Middle frontal gyrus (tissue), 1 donor: ENCODE results near the gene ZNF672.
"Not testable (repeated sequence)": the region's sequence is repeated elsewhere in the genome, so short reads cannot be mapped to it uniquely, and the experiment has no call there.

ENCODE experiments used
- DNase-seq: peaks from one replicate; pipeline ENCODE4 v3.0.0-alpha.2; 2015; ENCODE audit warnings: low spot score; ENCODE audit errors: extremely low spot score

The ZNF672 gene

DNA sequence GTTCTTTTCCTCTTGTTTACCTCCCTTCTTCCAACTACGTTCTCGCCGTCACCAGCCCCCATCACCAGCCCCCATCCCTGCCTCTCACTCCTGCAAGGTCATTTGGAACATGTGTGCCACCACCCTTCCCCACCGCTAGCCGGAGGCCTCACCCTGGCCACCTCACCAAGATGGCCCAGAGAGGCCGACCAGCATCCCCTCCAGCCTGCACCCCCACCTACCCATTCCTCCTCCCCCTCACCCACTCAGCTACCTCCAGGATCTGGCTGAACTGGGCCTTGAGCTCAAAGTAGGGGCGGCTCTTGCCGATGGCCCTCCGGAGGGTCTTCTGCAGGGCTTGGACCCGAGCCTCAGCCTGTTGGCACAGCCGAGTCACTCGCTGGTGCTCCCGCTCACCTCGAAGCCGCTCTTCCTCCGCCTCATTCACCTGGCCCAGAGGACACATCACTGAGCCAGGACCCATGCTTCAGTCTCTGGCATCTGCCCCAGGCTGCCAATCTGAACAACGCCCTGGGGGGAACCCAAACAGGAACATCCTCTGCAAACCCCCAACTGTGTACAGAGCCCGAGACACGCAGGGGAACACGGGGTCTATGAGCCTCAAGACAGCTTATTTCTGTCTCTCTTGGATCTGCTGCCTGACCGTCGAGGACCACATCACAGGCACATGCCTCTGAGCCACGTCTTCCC, 25.1 kb upstream of the ZNF672 start:
- no peak for DNase-seq

DNA sequence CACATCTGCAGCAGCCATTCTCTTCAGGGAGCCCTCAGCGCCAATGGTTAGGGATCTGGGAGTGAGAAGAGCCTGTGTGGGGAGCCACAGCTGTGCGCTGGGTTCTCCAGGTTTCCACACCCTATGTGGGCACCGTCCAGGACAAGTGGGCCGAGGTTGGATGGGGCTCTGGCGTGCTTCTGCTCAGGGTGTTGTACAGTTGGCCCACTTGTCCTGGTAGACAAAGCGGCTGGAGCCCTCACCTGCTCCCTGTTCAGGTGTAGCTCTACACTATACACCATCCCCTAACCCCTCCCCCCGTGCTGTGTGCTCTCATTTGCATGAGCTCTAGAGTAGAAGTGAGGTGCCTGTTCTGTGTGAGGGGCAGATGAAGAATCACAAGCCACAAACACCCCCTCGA, 24.5 kb upstream of the ZNF672 start:
- DNase-seq = no peak

DNA sequence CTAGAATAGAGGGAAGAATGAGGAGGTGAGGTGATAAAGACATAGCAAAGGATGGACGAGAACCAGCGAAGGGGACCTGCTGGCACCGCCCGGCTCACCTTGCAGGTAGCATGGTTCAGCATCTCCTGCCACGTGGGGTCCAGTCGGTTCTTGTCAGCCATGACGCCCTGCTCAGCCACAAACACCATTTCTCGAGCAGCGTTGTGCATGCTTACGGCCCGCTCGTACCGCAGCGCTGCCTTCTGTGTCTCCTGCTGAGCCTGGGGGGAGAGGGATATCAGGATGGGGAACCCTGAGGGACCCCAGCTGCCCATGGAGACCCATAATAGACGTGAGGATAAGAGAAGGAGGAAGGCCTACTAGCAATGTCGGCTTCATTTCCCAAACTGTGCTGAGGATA, 23.7 kb upstream of the ZNF672 start:
- DNase-seq = no peak

DNA sequence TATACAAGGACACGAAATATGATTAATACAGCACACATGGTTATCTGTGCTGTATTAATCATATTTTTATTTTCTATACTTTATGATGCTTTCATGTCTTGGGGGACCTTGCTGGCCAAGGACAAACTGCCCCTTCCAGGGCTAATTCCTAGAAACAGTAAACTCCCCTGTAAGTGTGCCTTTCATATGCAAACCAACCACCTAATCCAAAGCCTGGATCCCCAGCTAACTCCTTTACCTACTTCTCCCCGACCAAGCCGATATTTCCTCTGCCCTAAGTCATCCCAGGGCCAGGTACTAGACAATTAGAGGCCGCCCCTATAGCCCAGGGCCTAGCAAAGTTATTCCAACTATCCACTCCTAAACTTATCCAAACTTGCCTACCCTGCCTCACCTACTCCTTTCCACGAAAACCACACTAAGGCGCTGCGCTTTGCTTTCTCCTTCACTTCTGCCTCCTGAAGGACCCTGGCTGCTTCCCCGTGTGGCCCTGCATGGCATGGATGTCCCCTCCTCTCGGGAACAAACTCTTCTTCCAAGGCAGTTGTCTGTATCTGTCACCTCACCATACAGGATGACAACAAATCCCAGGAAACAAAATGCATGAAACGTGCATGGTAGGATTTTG, 22.5 kb upstream of the ZNF672 start:
- DNase-seq = no peak

DNA sequence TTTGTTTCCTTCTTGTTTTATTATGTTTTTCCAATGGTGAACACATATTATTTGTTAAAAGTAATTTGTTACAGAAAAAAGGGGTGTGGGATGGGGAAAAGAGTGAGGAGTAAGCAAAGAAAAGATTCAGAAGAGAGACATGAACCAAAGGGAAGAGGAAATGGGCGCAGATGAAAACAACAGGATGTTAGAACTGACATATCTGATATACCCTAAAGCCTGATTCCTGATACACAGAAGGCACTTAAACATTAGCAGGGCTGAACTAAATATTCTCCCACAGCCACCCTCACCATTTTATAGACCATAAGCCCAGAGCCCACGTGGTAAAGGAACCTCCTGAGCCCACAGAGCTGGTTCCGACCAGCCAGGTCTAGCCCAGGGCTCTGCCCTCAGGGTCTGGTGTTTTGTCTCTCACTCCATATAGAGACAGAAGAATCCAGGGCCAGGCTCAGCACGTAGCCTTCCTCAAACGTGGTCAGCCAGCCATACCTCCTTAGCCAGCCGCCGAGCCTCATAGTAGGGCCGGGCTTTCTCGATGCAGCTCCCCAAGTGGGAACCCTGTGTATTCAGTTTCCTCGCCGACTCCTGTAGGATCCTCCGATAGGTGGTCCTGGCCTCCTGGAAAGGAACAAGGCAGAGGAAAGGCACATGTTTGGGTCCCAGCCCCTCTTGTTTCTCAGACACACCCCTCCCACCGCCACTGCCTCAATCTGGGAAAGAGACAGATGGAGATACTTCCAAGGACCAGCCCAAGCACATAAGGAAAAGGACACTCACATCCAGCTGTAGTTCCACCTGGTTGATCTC, 21.8 kb upstream of the ZNF672 start:
- no peak for DNase-seq

DNA sequence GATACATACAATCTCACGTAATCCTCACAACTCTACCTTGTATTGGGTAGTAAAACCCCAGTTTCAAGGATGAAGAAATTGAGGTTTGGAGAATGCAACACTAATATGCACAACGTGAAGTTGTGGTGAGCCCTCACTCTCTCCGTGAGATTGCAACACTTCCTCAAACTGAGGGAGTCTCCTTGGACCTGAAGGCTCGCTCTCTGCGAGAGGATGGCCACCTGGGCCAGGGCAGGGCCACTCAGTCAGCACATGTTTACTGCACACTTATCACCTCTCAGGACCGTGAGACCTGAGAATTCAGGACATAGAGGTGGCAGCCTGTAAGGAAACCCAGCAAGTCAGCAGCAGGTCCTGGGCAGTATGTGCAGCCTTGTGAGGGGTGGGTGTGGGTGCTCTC, 21.0 kb upstream of the ZNF672 start:
- DNase-seq = no peak

DNA sequence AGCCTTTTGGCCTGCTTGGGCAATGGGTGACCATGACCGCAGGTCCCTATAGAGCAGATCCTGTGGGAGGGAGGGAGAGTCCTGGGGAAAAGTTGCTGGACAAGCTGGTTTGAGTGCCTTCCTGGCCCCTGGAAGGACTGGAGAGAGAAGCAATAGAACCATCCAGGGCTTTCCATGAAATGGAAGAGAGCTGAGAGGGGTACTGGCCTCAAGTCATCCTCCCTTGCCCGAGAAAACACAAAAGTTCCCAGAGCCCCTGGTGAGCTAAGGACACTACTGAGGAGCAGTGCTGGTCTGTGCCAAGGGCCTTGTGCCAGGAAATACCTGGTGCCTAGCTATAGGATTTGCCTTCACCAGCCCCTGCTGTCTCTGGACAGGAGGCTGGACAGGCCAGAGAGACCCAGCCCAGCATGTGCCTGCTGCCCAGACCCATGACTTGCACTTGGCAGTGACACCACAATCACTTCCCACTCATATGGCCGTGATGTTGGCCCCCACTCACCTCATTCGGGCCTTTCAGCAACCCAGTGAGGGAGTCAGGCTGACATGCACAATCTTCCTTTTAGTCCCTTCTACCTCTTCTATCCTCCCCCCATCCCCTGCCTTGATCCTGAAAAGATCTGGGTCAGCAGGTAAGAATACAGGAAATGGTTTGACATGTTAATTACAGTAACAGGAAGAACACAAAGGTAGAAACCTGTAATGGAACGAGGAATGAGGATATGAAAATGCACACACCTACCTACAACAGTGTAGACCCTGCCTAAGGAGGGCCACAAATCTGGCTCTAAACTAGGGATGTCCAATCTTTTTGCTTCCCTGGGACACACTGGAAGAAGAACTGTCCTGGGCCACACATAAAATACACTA, 19.3 kb upstream of the ZNF672 start:
- no peak for DNase-seq

DNA sequence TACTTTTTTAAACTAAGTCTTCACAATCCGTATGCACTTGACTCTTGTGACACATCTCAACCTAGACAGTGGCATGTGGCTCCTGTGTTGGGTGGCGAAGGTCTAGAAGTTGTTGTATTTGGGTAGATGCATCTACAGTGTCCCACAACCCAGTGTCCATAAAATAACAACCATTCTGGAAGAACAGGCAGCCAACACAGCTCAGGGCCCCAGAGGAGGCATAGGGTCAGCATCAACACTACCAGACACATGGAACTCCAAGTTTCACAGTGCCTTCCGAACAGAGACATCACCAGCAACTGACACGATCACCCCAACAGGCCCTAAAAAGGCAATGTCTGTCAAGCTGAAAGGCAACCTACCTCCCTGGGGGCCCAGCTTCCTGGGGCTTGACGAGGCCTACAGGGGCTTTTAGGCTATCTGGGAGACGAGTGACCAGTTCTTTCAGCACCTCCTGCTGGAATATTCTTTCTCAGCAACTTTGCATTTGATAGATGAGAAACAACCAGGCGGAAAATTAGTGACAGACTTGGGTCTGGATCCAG, 17.9 kb upstream of the ZNF672 start:
- DNase-seq = no peak

DNA sequence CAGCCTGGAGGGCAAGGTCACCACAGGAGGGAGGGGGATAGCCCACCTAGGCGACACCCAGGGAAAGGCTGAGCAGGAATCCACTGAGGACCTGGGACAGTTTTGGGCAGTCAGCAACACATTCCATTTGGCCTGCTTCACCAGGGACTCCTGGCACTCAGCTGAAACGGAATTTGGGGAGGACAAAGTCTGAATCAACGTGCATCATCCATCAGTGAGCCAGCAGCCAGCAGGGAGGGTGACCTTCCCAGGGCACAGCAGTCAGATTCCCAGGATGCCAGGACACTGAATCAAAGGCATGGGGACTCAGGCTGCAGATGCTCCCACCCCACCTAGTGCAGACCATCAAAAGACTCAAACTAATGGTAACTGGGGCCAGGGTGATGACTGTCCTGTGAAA, 16.9 kb upstream of the ZNF672 start:
- no peak for DNase-seq

DNA sequence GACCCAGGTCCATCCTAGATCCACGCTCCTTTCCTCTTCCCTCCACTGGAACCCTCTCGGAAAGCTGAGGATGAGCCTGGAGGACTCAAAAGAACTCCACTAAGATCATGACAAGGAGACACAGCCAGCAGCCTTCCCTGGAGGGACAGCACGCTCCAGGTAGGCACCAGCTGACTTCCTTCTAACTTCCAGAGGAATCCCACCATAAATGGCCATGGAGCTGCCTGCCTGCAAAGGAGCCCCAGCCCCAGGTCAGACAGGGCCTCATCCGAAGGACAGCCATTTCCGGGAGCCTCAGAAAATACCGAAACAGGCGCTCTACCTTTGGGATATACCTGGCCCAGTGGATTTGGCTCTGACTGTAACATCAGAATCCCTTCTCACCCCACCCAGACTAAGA, 16.4 kb upstream of the ZNF672 start:
- DNase-seq = no peak

DNA sequence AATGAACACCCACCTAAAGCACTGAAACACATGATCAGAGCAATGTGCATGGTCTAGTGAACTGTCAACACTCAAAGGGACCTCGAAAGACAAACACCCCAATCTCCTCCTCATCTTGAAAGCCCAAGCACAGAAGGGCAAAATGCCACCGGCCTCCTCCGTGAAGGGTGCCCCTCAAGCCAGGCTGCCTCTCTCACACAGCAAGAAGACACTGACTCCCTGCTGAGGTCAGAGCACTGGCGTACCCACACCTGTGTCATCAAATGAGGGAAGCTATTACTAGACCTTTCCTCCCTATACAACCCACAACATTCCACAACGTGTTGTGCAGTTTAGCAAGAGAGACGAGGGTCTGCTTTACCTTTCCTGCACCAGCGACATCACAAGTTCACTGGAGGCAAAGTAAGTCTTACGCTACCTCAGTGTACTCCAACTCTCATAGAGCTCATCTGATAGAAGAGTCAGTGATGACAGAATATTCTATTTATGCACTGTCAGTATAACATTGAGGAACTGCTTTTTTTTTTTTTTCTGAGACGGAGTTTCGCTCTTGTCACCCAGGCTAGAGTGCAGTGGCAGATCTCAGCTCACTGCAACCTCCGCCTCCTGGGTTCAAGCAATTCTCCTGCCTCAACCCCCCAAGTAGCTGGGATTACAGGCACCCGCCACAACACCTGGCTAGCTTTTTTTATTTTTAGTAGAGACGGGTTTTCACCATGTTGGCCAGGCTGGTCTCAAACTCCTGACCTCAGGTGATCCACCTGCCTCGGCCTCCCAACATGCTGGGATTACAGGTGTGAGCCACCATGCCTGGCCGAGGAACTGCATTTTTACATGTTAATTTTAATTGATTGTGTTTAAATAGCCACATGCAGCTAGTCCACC, 15.6 kb upstream of the ZNF672 start:
- DNase-seq = no peak

DNA sequence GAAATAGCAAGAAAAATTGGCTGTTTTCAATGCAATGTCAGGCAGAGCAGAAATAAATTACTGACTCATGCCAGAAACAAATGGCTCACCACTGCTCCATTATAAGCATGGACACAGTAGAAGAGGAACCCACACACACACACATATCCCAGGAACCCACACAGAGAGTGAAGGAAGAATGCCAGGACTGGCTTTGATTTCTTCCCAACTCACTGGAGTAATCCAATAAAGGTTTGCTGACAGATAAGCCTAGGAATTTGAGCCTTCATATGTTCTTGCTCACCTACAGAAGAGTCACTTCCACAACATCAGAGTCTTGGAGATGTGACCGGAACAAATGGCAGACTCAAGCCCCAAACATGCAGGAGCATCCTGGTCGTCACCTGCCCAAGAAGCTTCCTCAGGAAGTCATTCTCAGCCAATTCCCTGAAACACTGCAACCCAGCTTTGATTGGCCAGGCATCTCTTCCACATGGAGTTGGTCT, 14.5 kb upstream of the ZNF672 start:
- DNase-seq = peak; percentile 22

DNA sequence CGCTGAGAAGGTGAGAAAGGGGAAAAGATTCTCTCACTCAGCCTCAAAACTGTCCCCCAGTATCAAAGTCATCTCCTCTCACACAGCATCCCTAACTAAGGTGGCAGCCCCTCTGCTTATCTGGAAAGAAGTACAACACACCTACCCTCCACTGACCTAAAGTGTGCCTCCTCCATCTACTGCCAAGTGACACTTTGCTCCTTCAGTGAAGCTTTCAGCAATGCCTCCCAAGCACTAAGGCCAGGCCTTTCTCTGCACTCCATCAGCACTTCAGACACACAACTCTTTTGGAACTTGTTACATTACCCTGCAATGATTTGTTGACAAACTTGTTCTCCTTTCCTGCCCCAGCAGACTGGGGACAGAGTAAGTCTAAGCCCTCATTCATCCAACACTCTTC, 13.7 kb upstream of the ZNF672 start:
- DNase-seq = no peak

DNA sequence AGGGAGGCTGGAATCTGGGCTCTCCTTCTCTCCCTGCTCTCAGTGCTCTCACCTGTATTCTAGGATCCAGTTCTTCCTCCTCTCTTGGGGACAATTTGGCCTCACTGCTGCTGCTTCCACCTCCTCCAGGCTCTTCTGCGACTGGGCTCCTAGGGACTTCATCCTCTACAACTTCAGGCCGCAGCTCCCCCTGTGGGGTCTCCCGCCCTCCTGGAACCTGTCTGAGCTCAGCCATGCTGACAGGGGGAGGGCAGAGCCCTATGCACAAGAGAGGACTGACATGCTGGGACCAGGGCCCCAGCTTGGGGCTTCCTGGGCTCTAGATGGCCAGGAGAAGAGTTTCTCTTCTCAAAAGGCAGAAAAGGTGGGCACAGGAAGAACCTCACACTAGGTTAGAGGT, 13.3 kb upstream of the ZNF672 start:
- no peak for DNase-seq

DNA sequence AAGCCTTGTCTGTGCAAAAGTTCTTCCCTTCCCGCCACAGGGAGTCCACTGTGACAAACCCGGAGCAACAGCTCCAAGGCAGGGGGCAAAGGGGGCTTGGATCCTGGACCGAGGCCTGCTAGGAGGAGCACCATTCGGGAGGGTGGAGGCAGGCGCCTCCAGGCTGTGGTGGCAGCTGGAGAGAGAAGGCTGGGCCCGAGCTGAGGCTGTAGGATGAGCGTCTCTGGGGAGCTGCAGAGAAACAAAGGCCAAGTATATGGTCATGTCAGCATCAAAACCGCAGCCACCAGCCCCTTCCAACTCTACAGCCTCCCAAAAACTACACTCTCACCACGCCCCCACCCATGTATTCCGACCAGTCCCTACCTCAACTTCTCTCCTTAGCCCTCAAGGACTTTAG, 12.9 kb upstream of the ZNF672 start:
- no peak for DNase-seq

DNA sequence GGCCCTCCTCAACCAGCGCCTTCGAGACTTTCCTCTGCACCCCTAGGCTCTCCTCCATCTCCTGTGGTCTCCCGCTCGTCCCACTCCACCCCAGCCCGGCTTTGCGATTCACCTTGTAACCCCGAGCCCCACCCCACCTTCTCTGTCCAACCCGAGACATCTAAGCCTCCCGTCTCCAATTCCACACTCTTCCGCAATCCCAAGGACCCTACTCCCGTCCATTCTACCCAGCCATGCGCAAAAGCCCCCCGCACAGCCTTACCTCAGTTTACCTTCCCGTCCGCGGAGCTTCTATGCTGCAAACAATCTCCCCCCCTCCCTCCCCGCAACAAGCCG, 12.5 kb upstream of the ZNF672 start:
- no peak for DNase-seq

DNA sequence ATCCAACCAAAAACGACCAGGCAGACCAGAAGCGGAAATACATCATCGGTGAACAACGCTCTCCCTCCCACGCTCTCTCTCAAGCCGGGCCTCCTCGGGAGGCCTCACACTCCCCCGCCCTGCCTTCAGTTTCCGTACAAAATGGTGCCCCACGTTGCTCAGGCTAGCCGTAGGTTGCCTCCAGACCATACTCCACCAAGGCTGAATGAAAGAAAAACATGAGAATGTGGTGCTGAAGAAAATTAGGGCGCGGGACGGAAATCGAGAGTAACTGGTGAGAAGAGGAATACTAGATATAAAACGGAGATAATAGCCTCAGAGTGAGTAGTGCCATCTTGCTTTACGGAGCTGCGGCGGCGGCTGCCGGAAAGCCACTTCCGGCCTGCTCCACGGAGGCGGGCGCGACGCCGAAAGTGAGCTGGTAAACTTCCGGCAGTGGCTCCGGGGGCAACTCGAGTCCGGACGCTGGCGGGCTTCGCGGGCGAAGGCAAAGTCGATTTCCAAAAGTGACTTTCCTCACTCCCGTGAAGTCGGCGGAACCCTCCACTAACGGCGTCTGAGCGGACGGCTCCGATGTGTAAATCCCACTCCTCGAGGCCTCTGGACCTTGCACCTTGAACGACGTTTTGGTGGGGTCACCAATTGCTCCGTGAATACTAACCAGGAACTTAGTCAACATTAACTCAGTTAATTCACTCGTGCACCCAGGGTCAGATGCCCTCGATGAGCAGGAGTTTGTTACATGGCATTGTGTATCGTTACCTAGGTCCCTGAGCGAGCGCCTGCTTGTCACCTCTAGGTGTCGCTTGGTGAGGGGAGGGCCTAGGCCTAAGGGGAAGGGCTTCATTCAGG, 11.9 kb upstream of the ZNF672 start, which contains the start of gene SH3BP5L:
Gene SH3BP5L, minus strand, starts transcription at position 7 of the 852 bp plus-strand sequence. CDS start 980 bp downstream, outside the sequence.
- peak; percentile 92 for DNase-seq

DNA sequence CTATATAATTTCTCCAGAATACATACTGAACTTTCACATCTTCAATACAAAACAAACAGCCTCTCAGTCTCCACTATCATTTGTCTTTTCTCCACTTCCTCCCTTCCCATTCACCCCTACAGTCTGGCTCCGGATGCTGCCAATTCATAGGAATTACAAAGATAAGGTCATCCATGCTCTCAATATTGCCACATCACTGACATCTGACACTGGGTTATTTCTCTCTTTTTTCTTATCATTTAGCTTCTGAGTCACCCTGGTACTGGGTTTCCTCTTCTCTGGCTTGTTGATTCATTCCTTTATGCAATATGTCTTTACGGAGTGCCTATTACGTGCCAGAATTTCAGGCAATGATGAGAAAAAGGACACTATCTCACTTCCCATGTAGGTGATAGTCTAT, 9.2 kb upstream of the ZNF672 start:
- no peak for DNase-seq

DNA sequence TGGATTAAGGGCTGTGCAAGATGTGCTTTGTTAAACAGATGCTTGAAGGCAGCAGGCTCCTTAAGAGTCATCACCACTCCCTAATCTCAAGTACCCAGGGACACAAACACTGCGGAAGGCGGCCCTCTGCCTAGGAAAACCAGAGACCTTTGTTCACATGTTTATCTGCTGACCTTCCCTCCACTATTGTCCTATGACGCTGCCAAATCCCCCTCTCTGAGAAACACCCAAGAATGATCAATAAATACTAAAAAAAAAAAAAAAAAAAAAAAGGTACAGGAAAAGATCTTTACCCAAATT, 7.4 kb upstream of the ZNF672 start:
- not testable (repeated sequence) for DNase-seq
